Caco-2 (cell line): ENCODE measurements around the gene TIMD4. TPM values are rescaled to one million over a fixed set of nuclear protein-coding genes. Genes with fewer than 3 reads are reported as not detected.

ENCODE experiments used
- BruUV-seq: library from RNA; stranded (reverse); fragments of 400-500 nt; replicated peaks from 2 replicates; lab custom pipeline; 2021; lab: Mats Ljungman, UMichigan
- CTCF ChIA-PET: fragments of 300-600 bp; sonication (Branson Sonifier 250); formaldehyde crosslinking; loops from one replicate; lab custom pipeline; 2022; ENCODE audit warnings: antibody characterized with exemption; lab: Charles Lee
- POLR2A ChIA-PET: fragments of 300-600 bp; sonication (Branson Sonifier 250); formaldehyde crosslinking; loops from one replicate; lab custom pipeline; 2022; ENCODE audit warnings: antibody characterized with exemption; lab: Charles Lee
- DNase-seq, 2 experiments: peaks; one replicate each; pipeline versions ENCODE4 v3.0.0 to v3.0.0-alpha.2; 2020 to 2022
- H3K27me3 ChIP-seq: replicated peaks from 2 replicates; pipeline ENCODE4 v1.6.0; 2011; ENCODE audit warnings: low read length; ENCODE audit not compliant: control insufficient read depth, insufficient read depth
- H3K36me3 ChIP-seq: 2 replicates; pipeline ENCODE4 v1.5.1; 2011; ENCODE audit warnings: low read length; ENCODE audit not compliant: control insufficient read depth, insufficient read depth
- H3K4me1 ChIP-seq: fragments of 250-450 bp; sonication (Bioruptor Pico); 2 replicates; pipeline ENCODE4 v1.5.1; 2020; ENCODE audit warnings: mild to moderate bottlenecking
- H3K4me3 ChIP-seq: 2 replicates; pipeline ENCODE4 v1.5.1; 2011; ENCODE audit warnings: low read depth, mild to moderate bottlenecking, control low read depth, low read length
- H3K9me3 ChIP-seq: fragments of 250-450 bp; sonication (Bioruptor Pico); 2 replicates; pipeline ENCODE4 v1.5.1; 2020; ENCODE audit warnings: mild to moderate bottlenecking, moderate library complexity
- H3K27ac Mint-ChIP-seq: one replicate; pipeline ENCODE4 v1.8.0; 2022; ENCODE audit warnings: mixed read lengths; ENCODE audit not compliant: unreplicated experiment
- H3K27me3 Mint-ChIP-seq: one replicate; pipeline ENCODE4 v1.8.0; 2022; ENCODE audit warnings: mixed read lengths; ENCODE audit not compliant: insufficient read depth, unreplicated experiment
- H3K36me3 Mint-ChIP-seq: one replicate; pipeline ENCODE4 v1.8.0; 2022; ENCODE audit warnings: mild to moderate bottlenecking, mixed read lengths; ENCODE audit not compliant: insufficient read depth, unreplicated experiment
- H3K4me1 Mint-ChIP-seq: one replicate; pipeline ENCODE4 v1.8.0; 2022; ENCODE audit warnings: low read depth, mixed read lengths; ENCODE audit not compliant: unreplicated experiment
- H3K4me3 Mint-ChIP-seq: one replicate; pipeline ENCODE4 v1.8.0; 2022; ENCODE audit warnings: mild to moderate bottlenecking, moderate library complexity, mixed read lengths; ENCODE audit not compliant: unreplicated experiment
- H3K9me3 Mint-ChIP-seq: one replicate; pipeline ENCODE4 v1.8.0; 2022; ENCODE audit warnings: mixed read lengths; ENCODE audit not compliant: unreplicated experiment
- CTCF ChIP-seq, 2 experiments: fragments of 200-600 bp in 1 of 2; IDR thresholded peaks; 1 replicate in 1 of 2; 2 replicates in 1 of 2; pipeline versions ENCODE4 v1.5.1 to v1.8.0; 2011 to 2022; ENCODE audit warnings: antibody characterized with exemption in 1 of 2, control low read depth in 1 of 2, inconsistent platforms in 1 of 2, low read depth in 1 of 2, low read length in 1 of 2, mild to moderate bottlenecking in 1 of 2, moderate library complexity in 1 of 2; ENCODE audit not compliant: insufficient read depth in 1 of 2, severe bottlenecking in 1 of 2, unreplicated experiment in 1 of 2
- intact Hi-C: fragments of 100-400 bp; cut with micrococcal nuclease; formaldehyde crosslinking; loops from one replicate; pipeline ENCODE4 v1.10.0; 2022; ENCODE audit not compliant: unreplicated experiment
- total RNA-seq: library from RNA; stranded (reverse); gene quantifications from 2 replicates; pipeline ENCODE4 v1.2.3, GENCODE V29; 2022

TIMD4 gene
- total RNA-seq, 1 experiment from 2014 or later, result 1.7 TPM

DNA sequence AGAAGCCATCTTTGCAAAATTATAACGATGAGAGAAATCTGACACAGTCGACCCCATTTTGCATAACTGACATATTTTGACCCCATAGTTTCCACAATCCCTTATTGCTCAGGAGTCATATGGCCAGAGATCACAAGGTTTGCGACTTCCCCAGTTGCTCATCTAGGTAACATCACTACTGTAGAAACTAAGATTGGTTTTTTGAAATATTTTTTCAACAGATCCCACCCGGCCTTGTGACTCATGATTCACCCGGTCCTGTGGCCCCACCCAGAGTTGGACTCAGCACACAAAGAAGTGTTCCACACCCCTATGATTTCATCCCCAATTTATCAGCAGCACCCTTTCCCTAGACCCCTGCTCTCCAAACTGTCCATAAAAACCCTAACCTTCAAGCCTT is 50.2 kb downstream of the TIMD4 start:
- Mint-ChIP-seq H3K9me3 (no peaks in the 10 kb centered on the region), H3K27me3 (no peaks in the 10 kb centered on the region), H3K36me3 (peaks cover 5% of the 10 kb centered on the region), H3K4me3 (no peak overlapping the region), H3K27ac (no peak overlapping the region), H3K4me1 (no peaks in the 10 kb centered on the region)
- H3K9me3 ChIP-seq, result no peaks in the 10 kb centered on the region
- BruUV-seq, result no TSS peak
- CTCF ChIA-PET, result no interaction called here
- H3K27me3 ChIP-seq, result no peaks in the 10 kb centered on the region
- intact Hi-C loops, result no loop called here
- no peak for TF ChIP-seq CTCF (IDR thresholded peaks at IDR 0.05; ENCODE audit: insufficient read depth in 1 of 2, low read depth in 1 of 2, low read length in 1 of 2, severe bottlenecking in 1 of 2, unreplicated experiment in 1 of 2)
- no peak for DNase-seq
- POLR2A ChIA-PET, result no interaction called here
- H3K4me3 ChIP-seq, result no peak overlapping the region
- no peaks in the 10 kb centered on the region for H3K36me3 ChIP-seq
- H3K4me1 ChIP-seq, result no peaks in the 10 kb centered on the region

DNA sequence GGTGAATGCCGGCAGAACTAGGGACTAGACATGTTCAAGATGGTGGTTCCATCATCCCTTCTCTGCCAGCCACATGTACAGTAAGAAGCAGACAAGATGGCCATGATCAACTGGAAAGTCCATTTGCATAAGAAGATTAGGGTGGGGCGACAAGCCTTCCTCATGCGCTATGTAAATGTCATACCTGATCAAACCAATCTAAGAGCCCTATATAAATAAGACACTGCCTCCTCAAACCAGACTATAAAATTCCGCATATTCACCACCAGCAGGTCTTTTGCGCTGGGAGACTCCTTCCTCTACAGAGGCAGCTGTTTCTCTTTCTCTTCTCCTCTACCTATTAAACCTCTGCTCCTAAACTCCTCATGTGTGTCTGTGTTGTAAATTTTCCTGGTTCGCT is 53.8 kb downstream of the TIMD4 start:
- ChIA-PET POLR2A (no interaction called here), CTCF (no interaction called here)
- Mint-ChIP-seq H3K27ac (no peak overlapping the region), H3K27me3 (no peaks in the 10 kb centered on the region), H3K4me1 (no peaks in the 10 kb centered on the region), H3K9me3 (no peaks in the 10 kb centered on the region), H3K36me3 (peaks cover 5% of the 10 kb centered on the region), H3K4me3 (no peak overlapping the region)
- no peaks in the 10 kb centered on the region for H3K36me3 ChIP-seq
- H3K9me3 ChIP-seq, result no peaks in the 10 kb centered on the region
- no peaks in the 10 kb centered on the region for H3K4me1 ChIP-seq
- no peaks in the 10 kb centered on the region for H3K27me3 ChIP-seq
- intact Hi-C loops, result no loop called here
- no peak for DNase-seq
- TF ChIP-seq CTCF (IDR thresholded peaks at IDR 0.05; ENCODE audit: insufficient read depth in 1 of 2, low read depth in 1 of 2, low read length in 1 of 2, severe bottlenecking in 1 of 2, unreplicated experiment in 1 of 2), result no peak
- no peak overlapping the region for H3K4me3 ChIP-seq
- no TSS peak for BruUV-seq

DNA sequence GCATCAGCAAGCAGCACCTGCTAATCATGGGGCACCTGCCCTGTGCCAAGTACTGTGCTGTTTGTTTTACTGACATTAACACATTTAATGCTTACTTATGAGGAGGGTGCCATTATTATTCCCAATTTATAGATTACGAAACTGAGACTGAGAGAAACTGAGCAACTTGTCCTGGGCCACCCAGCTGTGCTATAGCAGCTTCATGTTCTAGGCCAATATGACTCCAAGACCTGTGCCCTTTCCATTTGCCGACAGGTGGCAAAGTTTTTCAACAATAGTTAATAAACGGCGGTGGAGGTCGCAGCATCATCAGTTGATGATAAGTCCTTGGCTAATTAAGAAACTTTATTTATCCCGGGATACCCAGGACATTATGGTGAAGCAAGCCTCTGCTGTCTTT is 55.4 kb downstream of the TIMD4 start:
- Histone ChIP-seq H3K4me3 (no peak overlapping the region), H3K27me3 (no peaks in the 10 kb centered on the region), H3K9me3 (no peaks in the 10 kb centered on the region), H3K36me3 (no peaks in the 10 kb centered on the region), H3K4me1 (no peaks in the 10 kb centered on the region)
- H3K27ac Mint-ChIP-seq, result no peak overlapping the region
- intact Hi-C loops, result no loop called here
- DNase-seq, result no peak
- POLR2A ChIA-PET, result no interaction called here
- no peak for TF ChIP-seq CTCF (IDR thresholded peaks at IDR 0.05; ENCODE audit: insufficient read depth in 1 of 2, low read depth in 1 of 2, low read length in 1 of 2, severe bottlenecking in 1 of 2, unreplicated experiment in 1 of 2)
- H3K9me3 Mint-ChIP-seq, result no peaks in the 10 kb centered on the region
- BruUV-seq, result no TSS peak
- no peaks in the 10 kb centered on the region for H3K27me3 Mint-ChIP-seq
- no peaks in the 10 kb centered on the region for H3K4me1 Mint-ChIP-seq
- H3K4me3 Mint-ChIP-seq, result no peak overlapping the region
- H3K36me3 Mint-ChIP-seq, result no peaks in the 10 kb centered on the region
- CTCF ChIA-PET, result no interaction called here
